ENCODE results near the gene SCN11A. TPM values are rescaled to one million over a fixed set of nuclear protein-coding genes. Genes with fewer than 3 reads are reported as not detected.

The SCN11A gene
- 0.14 and 0.27 TPM in 2 replicates for total RNA-seq

DNA sequence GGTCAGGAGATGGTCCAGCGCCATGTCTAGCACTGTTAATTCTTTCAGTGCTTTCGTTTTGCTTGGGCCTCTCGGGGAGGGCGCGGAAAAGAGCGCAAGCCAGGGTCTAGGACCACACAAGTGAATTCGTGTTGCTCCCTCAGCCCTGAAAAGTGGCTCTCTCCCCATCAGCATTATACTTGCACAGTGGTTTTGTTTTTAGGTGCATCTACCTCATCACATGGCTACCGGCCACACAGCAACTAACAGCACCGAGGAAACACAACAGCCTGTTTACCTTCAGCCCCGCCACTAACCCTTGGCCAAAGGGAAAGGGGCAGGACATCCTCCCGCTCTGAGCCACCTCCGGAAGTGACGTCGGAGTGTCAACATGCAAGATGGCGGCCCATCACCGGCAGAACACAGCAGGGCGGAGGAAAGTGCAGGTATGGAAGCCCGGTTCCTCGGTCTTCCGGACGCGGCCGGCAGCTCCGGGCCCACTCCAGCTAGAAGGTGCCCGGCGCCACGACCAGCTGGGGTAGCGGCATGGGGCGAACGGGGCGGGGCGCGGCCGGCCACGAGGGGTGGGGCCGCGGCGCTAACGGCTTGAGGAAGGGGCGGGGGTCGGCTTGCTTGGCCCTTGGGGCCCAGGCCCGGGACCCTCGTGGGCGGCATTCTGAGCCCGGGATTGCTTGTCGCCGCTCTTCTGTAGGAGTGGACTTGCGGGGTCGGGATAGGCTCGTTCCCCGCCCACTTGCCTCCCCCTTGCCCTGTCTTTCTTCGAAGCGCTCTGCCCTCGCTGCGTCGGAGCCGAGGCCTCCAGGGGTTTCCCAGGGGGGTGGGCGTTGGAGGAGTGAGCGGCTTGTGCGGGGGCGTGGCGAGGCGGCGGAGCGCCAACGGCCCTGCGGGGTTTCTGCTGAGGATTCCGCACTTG lies at the start of gene SCN11A, which contains the start of gene WDR48:
Gene SCN11A, minus strand, starts transcription at position 296 of the 913 bp plus-strand sequence. CDS start 101,582 bp downstream, outside the sequence.
Gene WDR48, plus strand, starts transcription at position 368 of the 913 bp plus-strand sequence. Its CDS starts 10 bp downstream, at position 378.

Small RNAs within 50 kb of the gene (small RNA-seq; reads per million reads assigned to genes)
- not detected for gene RNU6-1227P

Other genes with a start within 250 kb of the SCN11A start
- gene SCN10A, start 235.7 kb downstream of the SCN11A start, total RNA-seq: 0.13 and 0.29 TPM in 2 replicates
- gene WDR48, start 72 bp upstream of the SCN11A start, total RNA-seq: 35.2 and 37.9 TPM in 2 replicates
- gene GORASP1, start 55.7 kb upstream of the SCN11A start, total RNA-seq: 37.5 and 46.5 TPM in 2 replicates
- gene TTC21A, start 55.7 kb upstream of the SCN11A start, total RNA-seq: 3.2 and 3.9 TPM in 2 replicates
- 14.5 and 17.1 TPM in 2 replicates for gene CSRNP1, start 101.6 kb upstream of the SCN11A start, total RNA-seq
- gene XIRP1, start 140.7 kb upstream of the SCN11A start, total RNA-seq: not detected in 2 replicates
- not detected in 2 replicates for gene CX3CR1, start 228.1 kb upstream of the SCN11A start, total RNA-seq